Measurements from ENCODE around the gene ZNF536. TPM values are rescaled to one million over a fixed set of nuclear protein-coding genes. Genes with fewer than 3 reads are reported as not detected.

ZNF536 gene
- total RNA-seq, 1 experiment from 2014 or later = 2.9 TPM

DNA sequence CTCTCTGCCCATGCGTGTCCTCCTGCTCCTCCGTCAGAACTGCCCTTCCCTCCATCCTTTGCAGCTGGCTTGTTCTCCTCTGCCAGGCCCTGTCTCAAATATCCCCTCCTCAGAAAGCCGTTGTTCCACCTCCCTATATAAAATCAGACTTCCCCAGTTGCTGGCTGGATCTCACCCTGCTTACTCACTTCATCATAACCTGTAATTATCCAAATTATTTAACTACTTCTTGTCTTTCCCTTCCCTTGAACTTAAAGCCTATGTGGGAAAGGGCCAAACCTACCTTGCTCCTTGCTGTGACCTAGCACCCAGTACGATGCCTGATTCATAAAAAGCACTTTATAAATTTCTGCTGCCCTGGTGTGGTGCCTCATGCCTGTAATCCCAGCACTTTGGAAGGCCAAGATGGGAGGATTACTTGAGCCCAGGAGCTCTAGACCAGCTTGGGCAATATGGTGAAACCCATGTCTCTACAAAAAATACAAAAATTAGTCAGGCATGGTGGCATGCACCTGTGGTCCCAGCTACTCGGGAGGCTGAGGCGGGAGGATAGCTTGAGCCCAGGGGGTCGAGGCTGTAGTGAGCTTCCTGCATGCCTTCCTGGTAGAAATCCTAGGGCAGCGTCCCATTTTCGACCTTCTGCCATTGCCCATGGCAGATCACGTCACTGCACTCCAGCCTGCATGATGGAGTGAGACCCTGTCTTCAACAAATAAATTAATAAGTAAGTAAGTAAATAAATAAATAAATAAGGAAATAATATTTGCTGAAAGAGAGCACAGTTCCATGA lies 39.5 kb upstream of the ZNF536 start:
- Histone ChIP-seq H3K36me3 (ENCODE audit: insufficient read depth, low read length, poor library complexity, severe bottlenecking) (no peaks in the 10 kb centered on the region), H3K27ac (ENCODE audit: low read depth, low read length, poor library complexity, severe bottlenecking) (no peak overlapping the region), H3K27me3 (replicated peaks; ENCODE audit: insufficient read depth, low read depth, low read length, poor library complexity) (no peaks in the 10 kb centered on the region), H3K9me3 (ENCODE audit: low read depth, low read length, poor library complexity, severe bottlenecking) (no peaks in the 10 kb centered on the region), H3K4me1 (ENCODE audit: insufficient read depth, low read length, poor library complexity, severe bottlenecking) (no peaks in the 10 kb centered on the region), H3K4me3 (ENCODE audit: low read depth, low read length, poor library complexity, severe bottlenecking) (no peak overlapping the region)
- BruUV-seq (replicated peaks) = no TSS peak
- no peak for DNase-seq (ENCODE audit: low spot score)
- ChIA-PET POLR2A (ENCODE audit: low non-redundant PET) (no interaction called here), CTCF (no interaction called here)
- intact Hi-C loops (cut with micrococcal nuclease; ENCODE audit: unreplicated experiment) = no loop called here
- TF ChIP-seq, protein P1, sequence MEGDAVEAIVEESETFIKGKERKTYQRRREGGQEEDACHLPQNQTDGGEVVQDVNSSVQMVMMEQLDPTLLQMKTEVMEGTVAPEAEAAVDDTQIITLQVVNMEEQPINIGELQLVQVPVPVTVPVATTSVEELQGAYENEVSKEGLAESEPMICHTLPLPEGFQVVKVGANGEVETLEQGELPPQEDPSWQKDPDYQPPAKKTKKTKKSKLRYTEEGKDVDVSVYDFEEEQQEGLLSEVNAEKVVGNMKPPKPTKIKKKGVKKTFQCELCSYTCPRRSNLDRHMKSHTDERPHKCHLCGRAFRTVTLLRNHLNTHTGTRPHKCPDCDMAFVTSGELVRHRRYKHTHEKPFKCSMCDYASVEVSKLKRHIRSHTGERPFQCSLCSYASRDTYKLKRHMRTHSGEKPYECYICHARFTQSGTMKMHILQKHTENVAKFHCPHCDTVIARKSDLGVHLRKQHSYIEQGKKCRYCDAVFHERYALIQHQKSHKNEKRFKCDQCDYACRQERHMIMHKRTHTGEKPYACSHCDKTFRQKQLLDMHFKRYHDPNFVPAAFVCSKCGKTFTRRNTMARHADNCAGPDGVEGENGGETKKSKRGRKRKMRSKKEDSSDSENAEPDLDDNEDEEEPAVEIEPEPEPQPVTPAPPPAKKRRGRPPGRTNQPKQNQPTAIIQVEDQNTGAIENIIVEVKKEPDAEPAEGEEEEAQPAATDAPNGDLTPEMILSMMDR (conservative IDR thresholded peaks at IDR 0.05; ENCODE audit: low read depth, low read length) = no peak
- no peak for TF ChIP-seq EZH2 (IDR thresholded peaks at IDR 0.05; ENCODE audit: borderline replicate concordance, low read depth, low read length, poor library complexity, severe bottlenecking)

- TF ChIP-seq, protein P1 (conservative IDR thresholded peaks at IDR 0.05; ENCODE audit: low read depth, low read length) = no peak
- BruUV-seq (replicated peaks) = no TSS peak
- no peak for DNase-seq (ENCODE audit: low spot score)
- no peak overlapping the region for H3K4me3 ChIP-seq (ENCODE audit: low read depth, low read length, poor library complexity, severe bottlenecking)
- ChIA-PET CTCF (no interaction called here), POLR2A (ENCODE audit: low non-redundant PET) (no interaction called here)
- H3K27me3 ChIP-seq (replicated peaks; ENCODE audit: insufficient read depth, low read depth, low read length, poor library complexity) = no peaks in the 10 kb centered on the region
- no peak overlapping the region for H3K27ac ChIP-seq (ENCODE audit: low read depth, low read length, poor library complexity, severe bottlenecking)
- H3K4me1 ChIP-seq (ENCODE audit: insufficient read depth, low read length, poor library complexity, severe bottlenecking) = no peaks in the 10 kb centered on the region
- no peaks in the 10 kb centered on the region for H3K36me3 ChIP-seq (ENCODE audit: insufficient read depth, low read length, poor library complexity, severe bottlenecking)
- intact Hi-C loops (cut with micrococcal nuclease; ENCODE audit: unreplicated experiment) = no loop called here
- H3K9me3 ChIP-seq (ENCODE audit: low read depth, low read length, poor library complexity, severe bottlenecking) = no peaks in the 10 kb centered on the region
These were observed 38.7 kb upstream of the ZNF536 start for GRCh38 chr19:30333291-30334065.

DNA sequence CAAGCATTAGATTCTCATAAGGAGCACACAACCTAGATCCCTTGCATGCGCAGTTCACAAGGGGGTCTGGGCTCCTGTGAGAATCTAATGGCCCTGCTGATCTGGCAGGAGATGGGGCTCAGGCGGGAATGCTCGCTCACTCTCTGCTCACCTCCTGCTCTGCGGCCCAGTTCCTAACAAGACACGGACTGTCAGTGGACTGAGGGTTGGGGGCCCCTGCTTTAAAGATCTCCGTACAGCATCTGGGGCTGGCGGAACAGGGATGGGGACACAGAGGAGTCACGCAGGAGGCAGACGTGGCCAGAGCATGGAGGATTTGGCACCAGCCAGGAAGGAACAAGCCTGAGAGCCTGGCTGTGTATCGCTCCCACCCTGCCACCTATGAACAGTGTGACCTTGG lies 37.3 kb upstream of the ZNF536 start:
- CTCF ChIA-PET = no interaction called here
- no peaks in the 10 kb centered on the region for H3K9me3 ChIP-seq (ENCODE audit: low read depth, low read length, poor library complexity, severe bottlenecking)

More for the DNA sequence above, 37.3 kb upstream of the ZNF536 start:
- no peaks in the 10 kb centered on the region for H3K27me3 ChIP-seq (replicated peaks; ENCODE audit: insufficient read depth, low read depth, low read length, poor library complexity)
- intact Hi-C loops (cut with micrococcal nuclease; ENCODE audit: unreplicated experiment) = no loop called here
- TF ChIP-seq EZH2 (IDR thresholded peaks at IDR 0.05; ENCODE audit: borderline replicate concordance, low read depth, low read length, poor library complexity, severe bottlenecking) = no peak
- TF ChIP-seq, protein P1 (conservative IDR thresholded peaks at IDR 0.05; ENCODE audit: low read depth, low read length) = no peak
- H3K27ac ChIP-seq (ENCODE audit: low read depth, low read length, poor library complexity, severe bottlenecking) = no peak overlapping the region
- no peaks in the 10 kb centered on the region for H3K36me3 ChIP-seq (ENCODE audit: insufficient read depth, low read length, poor library complexity, severe bottlenecking)
- H3K4me3 ChIP-seq (ENCODE audit: low read depth, low read length, poor library complexity, severe bottlenecking) = no peak overlapping the region
- no peaks in the 10 kb centered on the region for H3K4me1 ChIP-seq (ENCODE audit: insufficient read depth, low read length, poor library complexity, severe bottlenecking)
- POLR2A ChIA-PET (ENCODE audit: low non-redundant PET) = no interaction called here
- no TSS peak for BruUV-seq (replicated peaks)
- DNase-seq (ENCODE audit: low spot score) = no peak
